ENCODE measurements around the gene NPAS3. TPM values are rescaled to one million over a fixed set of nuclear protein-coding genes. Genes with fewer than 3 reads are reported as not detected.

Gene NPAS3
- total RNA-seq, 2 experiments from 2014 or later: not detected

- ChIA-PET POLR2A (no interaction called here), CTCF (no interaction called here)
- H3K9me3 Mint-ChIP-seq (ENCODE audit: insufficient read depth): no peaks in the 10 kb centered on the region
- no peak for DNase-seq
- no peaks in the 10 kb centered on the region for H3K4me1 Mint-ChIP-seq (ENCODE audit: low read depth)
- ATAC-seq: no peak
- H3K36me3 Mint-ChIP-seq (ENCODE audit: low read depth): no peaks in the 10 kb centered on the region
- no peaks in the 10 kb centered on the region for H3K27me3 Mint-ChIP-seq (ENCODE audit: low read depth)
- no peak overlapping the region for H3K4me3 Mint-ChIP-seq
- no peak overlapping the region for H3K27ac Mint-ChIP-seq
Observed at GRCh38 chr14:33257796-33258195, 319.1 kb downstream of the NPAS3 start.

DNA sequence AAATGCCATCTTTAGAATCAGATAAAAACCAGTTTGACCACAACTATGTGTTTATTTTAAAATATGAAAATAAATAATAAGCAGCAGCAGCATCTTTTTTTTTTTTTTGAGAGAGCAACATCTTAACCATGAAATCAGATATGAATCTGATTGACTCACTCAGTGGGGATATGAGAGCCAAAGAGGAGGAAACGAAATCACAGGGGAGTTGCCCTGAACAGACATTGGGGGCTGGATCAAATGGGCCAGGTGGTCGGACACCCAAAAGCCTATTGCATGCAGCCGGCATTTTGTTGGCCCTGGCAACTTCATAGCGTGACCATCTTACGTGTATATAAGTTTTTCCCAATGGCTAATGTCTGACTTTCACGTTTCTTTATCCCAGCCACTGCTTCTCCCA, 321.1 kb downstream of the NPAS3 start:
- ATAC-seq: no peak

GRCh38 chr14:33271216-33271615, 332.5 kb downstream of the NPAS3 start:
- ChIA-PET CTCF (no interaction called here), POLR2A (interaction anchor here (0.6 kb wide), 1 partner anchor 1226 kb away, joined by 4 read pairs; no protein-coding TSS in a partner anchor)
- no peaks in the 10 kb centered on the region for H3K36me3 Mint-ChIP-seq (ENCODE audit: low read depth)
- DNase-seq (no peak), ATAC-seq (no peak)
- H3K4me3 Mint-ChIP-seq: no peak overlapping the region
- no peak overlapping the region for H3K27ac Mint-ChIP-seq
- no peaks in the 10 kb centered on the region for H3K27me3 Mint-ChIP-seq (ENCODE audit: low read depth)
- no peaks in the 10 kb centered on the region for H3K9me3 Mint-ChIP-seq (ENCODE audit: insufficient read depth)
- H3K4me1 Mint-ChIP-seq (ENCODE audit: low read depth): no peaks in the 10 kb centered on the region

More for the DNA sequence above, 321.1 kb downstream of the NPAS3 start:
- CTCF ChIA-PET: no interaction called here
- Mint-ChIP-seq H3K4me3 (no peak overlapping the region), H3K4me1 (ENCODE audit: low read depth) (no peaks in the 10 kb centered on the region), H3K27ac (no peak overlapping the region), H3K9me3 (ENCODE audit: insufficient read depth) (no peaks in the 10 kb centered on the region), H3K36me3 (ENCODE audit: low read depth) (no peaks in the 10 kb centered on the region), H3K27me3 (ENCODE audit: low read depth) (no peaks in the 10 kb centered on the region)
- POLR2A ChIA-PET: no interaction called here
- DNase-seq: no peak

DNA sequence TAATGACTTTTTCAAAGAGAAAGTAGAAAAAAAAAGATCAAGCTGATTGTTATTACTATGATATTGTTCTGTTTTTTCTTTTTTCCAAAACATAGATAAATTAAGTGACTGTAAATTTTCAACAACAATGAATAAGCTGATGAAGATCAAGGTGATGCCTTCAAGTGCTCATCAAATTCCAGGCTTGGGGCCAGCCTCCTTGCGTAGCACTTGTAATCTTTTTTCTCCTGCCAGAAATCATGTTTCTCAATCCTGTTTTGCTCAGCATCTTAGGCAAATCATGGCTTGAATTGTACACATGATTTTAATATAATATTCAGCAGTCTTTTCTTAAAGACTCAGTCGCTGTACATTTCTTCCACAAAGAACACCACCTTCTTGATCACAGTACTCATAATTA, 333.2 kb downstream of the NPAS3 start:
- Mint-ChIP-seq H3K27ac (no peak overlapping the region), H3K9me3 (ENCODE audit: insufficient read depth) (no peaks in the 10 kb centered on the region), H3K4me3 (no peak overlapping the region), H3K27me3 (ENCODE audit: low read depth) (no peaks in the 10 kb centered on the region), H3K4me1 (ENCODE audit: low read depth) (no peaks in the 10 kb centered on the region), H3K36me3 (ENCODE audit: low read depth) (no peaks in the 10 kb centered on the region)
- DNase-seq (no peak), ATAC-seq (no peak)
- ChIA-PET POLR2A (interaction anchor here (0.6 to 0.7 kb wide), 2 partner anchors 137 to 1225 kb away, joined by 3 to 4 read pairs; no protein-coding TSS in a partner anchor), CTCF (no interaction called here)

- Mint-ChIP-seq H3K36me3 (ENCODE audit: low read depth) (no peaks in the 10 kb centered on the region), H3K27ac (no peak overlapping the region), H3K4me3 (no peak overlapping the region), H3K4me1 (ENCODE audit: low read depth) (no peaks in the 10 kb centered on the region), H3K27me3 (ENCODE audit: low read depth) (no peaks in the 10 kb centered on the region), H3K9me3 (ENCODE audit: insufficient read depth) (no peaks in the 10 kb centered on the region)
- ChIA-PET CTCF (no interaction called here), POLR2A (no interaction called here)
- DNase-seq (no peak), ATAC-seq (no peak)
Observed at GRCh38 chr14:33273978-33274377, 335.3 kb downstream of the NPAS3 start.

DNA sequence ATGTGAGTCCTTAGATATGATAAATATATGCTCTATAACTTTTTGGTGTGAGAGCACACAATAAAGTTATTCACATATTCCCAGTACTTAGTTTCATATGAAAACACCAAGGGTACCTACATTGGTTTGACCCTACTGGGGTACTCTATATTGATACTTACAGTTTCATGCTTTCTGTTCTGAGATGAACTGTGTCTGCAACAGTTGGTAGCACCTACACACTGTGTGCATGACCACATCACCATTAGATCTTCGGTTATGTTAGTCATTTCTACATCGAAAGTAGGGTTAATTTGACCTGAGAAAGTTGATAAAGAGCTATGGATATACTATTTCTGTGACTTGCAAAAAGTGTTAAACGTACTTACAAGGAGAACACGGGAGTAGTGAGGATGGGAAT, 337.2 kb downstream of the NPAS3 start:
- ChIA-PET POLR2A (no interaction called here), CTCF (no interaction called here)
- Mint-ChIP-seq H3K4me3 (no peak overlapping the region), H3K27ac (no peak overlapping the region), H3K4me1 (ENCODE audit: low read depth) (no peaks in the 10 kb centered on the region), H3K36me3 (ENCODE audit: low read depth) (no peaks in the 10 kb centered on the region), H3K9me3 (ENCODE audit: insufficient read depth) (no peaks in the 10 kb centered on the region), H3K27me3 (ENCODE audit: low read depth) (no peaks in the 10 kb centered on the region)
- DNase-seq (no peak), ATAC-seq (no peak)

DNA sequence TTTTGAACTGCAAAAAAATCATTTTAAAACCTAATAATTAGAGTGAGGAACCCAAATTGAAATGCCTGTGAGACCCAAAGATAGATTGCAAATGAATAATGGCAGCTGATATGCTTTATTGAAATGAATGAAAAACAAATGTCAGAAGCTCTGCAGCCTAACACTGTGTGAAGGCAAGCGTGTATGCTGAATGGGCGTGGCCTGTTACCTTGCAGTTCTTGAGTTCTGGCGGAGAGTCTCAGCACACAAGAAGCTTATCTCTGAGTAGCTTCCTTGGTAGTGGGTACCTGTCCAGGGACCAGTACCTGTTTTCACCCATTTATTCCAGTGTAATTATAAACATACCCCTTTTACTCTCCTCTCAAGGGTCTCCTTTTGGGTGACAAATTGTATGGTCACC, 341.2 kb downstream of the NPAS3 start:
- Mint-ChIP-seq H3K4me1 (ENCODE audit: low read depth) (no peaks in the 10 kb centered on the region), H3K27ac (no peak overlapping the region), H3K9me3 (ENCODE audit: insufficient read depth) (no peaks in the 10 kb centered on the region), H3K36me3 (ENCODE audit: low read depth) (no peaks in the 10 kb centered on the region), H3K4me3 (no peak overlapping the region), H3K27me3 (ENCODE audit: low read depth) (no peaks in the 10 kb centered on the region)
- ChIA-PET POLR2A (no interaction called here), CTCF (no interaction called here)
- ATAC-seq (no peak), DNase-seq (no peak)

GRCh38 chr14:33280646-33281045, 342.0 kb downstream of the NPAS3 start:
- H3K36me3 Mint-ChIP-seq (ENCODE audit: low read depth): no peaks in the 10 kb centered on the region
- H3K4me1 Mint-ChIP-seq (ENCODE audit: low read depth): no peaks in the 10 kb centered on the region
- no peaks in the 10 kb centered on the region for H3K9me3 Mint-ChIP-seq (ENCODE audit: insufficient read depth)
- ATAC-seq (no peak), DNase-seq (no peak)
- ChIA-PET POLR2A (no interaction called here), CTCF (no interaction called here)
- no peak overlapping the region for H3K27ac Mint-ChIP-seq
- no peaks in the 10 kb centered on the region for H3K27me3 Mint-ChIP-seq (ENCODE audit: low read depth)
- H3K4me3 Mint-ChIP-seq: no peak overlapping the region

DNA sequence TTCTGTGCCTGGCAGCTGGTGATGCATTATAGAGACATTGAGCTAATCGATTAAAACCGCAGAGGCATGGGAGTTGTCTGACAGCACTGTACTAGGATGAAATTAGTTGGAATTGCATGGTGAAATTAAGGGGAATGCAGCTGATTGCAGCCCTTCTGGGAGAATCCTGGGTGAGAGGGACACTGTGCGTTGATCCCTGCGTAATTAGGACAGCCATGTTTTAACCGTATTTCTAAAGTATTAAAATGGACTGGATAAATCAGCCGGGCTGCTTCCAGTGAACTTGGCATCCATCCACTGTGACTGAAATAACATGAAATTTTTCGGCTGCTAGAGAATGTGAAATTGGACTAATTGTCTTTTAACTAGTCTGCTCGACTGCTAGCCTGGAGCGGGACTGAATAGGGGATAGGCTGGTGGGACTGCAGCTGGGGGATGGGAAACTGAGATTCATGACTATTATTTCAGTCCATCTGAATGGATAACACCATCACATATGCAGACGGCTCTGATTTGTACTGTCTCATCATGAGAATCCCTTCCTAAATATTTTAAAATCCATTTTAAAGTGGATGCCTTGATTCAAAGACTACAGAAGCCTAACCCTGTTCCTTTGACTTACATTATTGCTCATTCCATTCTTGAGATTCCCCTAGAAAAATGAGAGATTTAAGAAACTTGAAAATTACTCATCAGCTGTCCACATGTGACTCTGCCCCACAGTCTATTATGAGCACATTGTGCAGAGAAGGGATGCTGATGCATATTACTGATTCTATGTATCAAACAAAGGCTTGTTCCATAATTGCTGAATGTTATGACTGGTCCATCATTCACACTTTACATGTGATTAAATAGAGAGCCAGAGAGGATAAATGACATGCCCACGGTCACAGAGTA, 343.9 kb downstream of the NPAS3 start:
- POLR2A ChIA-PET: no interaction called here
- Mint-ChIP-seq H3K27me3 (ENCODE audit: low read depth) (no peaks in the 10 kb centered on the region), H3K9me3 (ENCODE audit: insufficient read depth) (no peaks in the 10 kb centered on the region), H3K36me3 (ENCODE audit: low read depth) (no peaks in the 10 kb centered on the region), H3K4me3 (no peak overlapping the region), H3K27ac (no peak overlapping the region), H3K4me1 (ENCODE audit: low read depth) (no peaks in the 10 kb centered on the region)
- DNase-seq (no peak), ATAC-seq (no peak)
- CTCF ChIA-PET: no interaction called here

- Mint-ChIP-seq H3K36me3 (ENCODE audit: low read depth) (no peaks in the 10 kb centered on the region), H3K4me3 (no peak overlapping the region), H3K4me1 (ENCODE audit: low read depth) (no peaks in the 10 kb centered on the region), H3K27ac (no peak overlapping the region), H3K27me3 (ENCODE audit: low read depth) (no peaks in the 10 kb centered on the region), H3K9me3 (ENCODE audit: insufficient read depth) (peaks cover 4% of the 10 kb centered on the region)
- POLR2A ChIA-PET: no interaction called here
- CTCF ChIA-PET: no interaction called here
- ATAC-seq (no peak), DNase-seq (no peak)
Observed at GRCh38 chr14:33285902-33286700, 347.4 kb downstream of the NPAS3 start.

DNA sequence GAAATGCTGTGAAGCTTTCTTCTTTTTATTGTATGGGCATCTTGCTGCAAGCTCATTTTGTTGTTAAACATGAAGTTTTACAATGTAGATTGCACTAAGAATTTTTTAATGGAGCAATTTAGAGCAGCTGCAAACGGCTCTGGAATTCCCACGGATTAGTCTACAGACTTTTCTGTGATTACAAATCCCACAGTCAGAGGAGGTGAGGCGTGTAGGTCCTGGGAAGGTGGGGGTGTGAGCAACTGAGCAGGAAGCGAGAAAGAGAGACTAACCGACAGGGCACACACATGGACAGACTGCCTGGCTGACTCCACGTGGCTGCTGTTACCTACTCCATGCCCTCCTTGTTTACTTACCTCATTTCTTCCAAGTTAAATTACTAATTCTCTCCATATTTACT, 348.5 kb downstream of the NPAS3 start:
- H3K36me3 Mint-ChIP-seq (ENCODE audit: low read depth): no peaks in the 10 kb centered on the region
- H3K27ac Mint-ChIP-seq: no peak overlapping the region
- H3K9me3 Mint-ChIP-seq (ENCODE audit: insufficient read depth): peaks cover 4% of the 10 kb centered on the region
- H3K27me3 Mint-ChIP-seq (ENCODE audit: low read depth): no peaks in the 10 kb centered on the region
- ATAC-seq: no peak
- no peak for DNase-seq
- H3K4me1 Mint-ChIP-seq (ENCODE audit: low read depth): no peaks in the 10 kb centered on the region
- POLR2A ChIA-PET: no interaction called here
- H3K4me3 Mint-ChIP-seq: no peak overlapping the region
- CTCF ChIA-PET: no interaction called here

GRCh38 chr14:33290641-33291040, 352.0 kb downstream of the NPAS3 start:
- DNase-seq (no peak), ATAC-seq (no peak)
- Mint-ChIP-seq H3K4me1 (ENCODE audit: low read depth) (no peaks in the 10 kb centered on the region), H3K27ac (no peak overlapping the region), H3K9me3 (ENCODE audit: insufficient read depth) (peaks cover 10% of the 10 kb centered on the region), H3K36me3 (ENCODE audit: low read depth) (no peaks in the 10 kb centered on the region), H3K27me3 (ENCODE audit: low read depth) (no peaks in the 10 kb centered on the region), H3K4me3 (no peak overlapping the region)
- POLR2A ChIA-PET: no interaction called here
- CTCF ChIA-PET: no interaction called here

All from activated CD8-positive, alpha-beta T cell treated with anti-CD3 and anti-CD28 coated beads, Interleukin-2, amount 10 ng/mL, durations not matched to agents 7 days and 5 days (primary cell).